Measurements from ENCODE around the gene NR5A1. TPM values are rescaled to one million over a fixed set of nuclear protein-coding genes. Genes with fewer than 3 reads are reported as not detected.

Gene NR5A1
- polyA plus RNA-seq, 3 donors = not detected

- Histone ChIP-seq H3K4me2 (replicated peaks; ENCODE audit: extremely low read depth, low read length, poor library complexity, severe bottlenecking) (no peak overlapping the region), H3K9me3 (replicated peaks in 1 of 2; ENCODE audit: control insufficient read depth in 1 of 2, insufficient read depth in 1 of 2, low read length in 2 of 2) (no peaks in the 10 kb centered on the region), H3K36me3 (replicated peaks in 1 of 2; ENCODE audit: control insufficient read depth in 1 of 2, insufficient read depth in 2 of 2, low read length in 2 of 2) (no peaks in the 10 kb centered on the region), H4K20me1 (ENCODE audit: insufficient read depth, low read length) (no peaks in the 10 kb centered on the region), H3K27ac (ENCODE audit: low read depth in 1 of 2, low read length in 2 of 2) (no peak overlapping the region), H3K4me3 (replicated peaks in 1 of 3; ENCODE audit: low read depth in 2 of 3, low read length in 3 of 3) (no peak overlapping the region), H3K79me2 (ENCODE audit: insufficient read depth, low read length) (no peaks in the 10 kb centered on the region), H3K27me3 (ENCODE audit: control insufficient read depth in 2 of 2, insufficient read depth in 2 of 2, low read length in 2 of 2) (no peaks in the 10 kb centered on the region), H3K4me1 (ENCODE audit: control insufficient read depth in 1 of 2, insufficient read depth in 2 of 2, low read length in 2 of 2) (peaks cover 0 to 5% of the 10 kb centered on the region in 2 donors), H3K9ac (ENCODE audit: insufficient read depth, low read length, poor library complexity, severe bottlenecking) (no peak overlapping the region), H2AFZ (ENCODE audit: insufficient read depth, low read depth, low read length, poor library complexity, severe bottlenecking) (no peak overlapping the region)
- peaks cover 11% of the 10 kb centered on the region for H3K4me1 Mint-ChIP-seq
- DNase-seq = no peak
- WGBS (ENCODE audit: insufficient coverage) = 95% methylated on average over 2 of the region's 3 CpGs
- peaks cover 2 to 3% of the 10 kb centered on the region in 2 donors for H3K36me3 Mint-ChIP-seq
- peaks cover 0 to 1% (median 0%) of the 10 kb centered on the region in 3 donors for H3K27me3 Mint-ChIP-seq (ENCODE audit: low read depth in 3 of 3)
- TF ChIP-seq CTCF (IDR thresholded peaks at IDR 0.05) = no peak
- no peak overlapping the region for H3K27ac Mint-ChIP-seq
- H3K9me3 Mint-ChIP-seq = no peaks in the 10 kb centered on the region
- H3K4me3 Mint-ChIP-seq = no peak overlapping the region
- intact Hi-C loops (cut with micrococcal nuclease) = no loop called here
Observed at GRCh38 chr9:124553738-124554137, 46.5 kb upstream of the NR5A1 start.

- Mint-ChIP-seq H3K4me1 (peaks cover 11% of the 10 kb centered on the region), H3K4me3 (no peak overlapping the region), H3K9me3 (no peaks in the 10 kb centered on the region), H3K27ac (no peak overlapping the region), H3K27me3 (ENCODE audit: low read depth in 3 of 3) (peaks cover 0 to 2% (median 1%) of the 10 kb centered on the region in 3 donors), H3K36me3 (peaks cover 2 to 3% of the 10 kb centered on the region in 2 donors)
- Histone ChIP-seq H3K9me3 (replicated peaks in 1 of 2; ENCODE audit: control insufficient read depth in 1 of 2, insufficient read depth in 1 of 2, low read length in 2 of 2) (no peaks in the 10 kb centered on the region), H3K27ac (ENCODE audit: low read depth in 1 of 2, low read length in 2 of 2) (no peak overlapping the region), H4K20me1 (ENCODE audit: insufficient read depth, low read length) (no peaks in the 10 kb centered on the region), H3K27me3 (ENCODE audit: control insufficient read depth in 2 of 2, insufficient read depth in 2 of 2, low read length in 2 of 2) (no peaks in the 10 kb centered on the region), H2AFZ (ENCODE audit: insufficient read depth, low read depth, low read length, poor library complexity, severe bottlenecking) (no peak overlapping the region), H3K4me2 (replicated peaks; ENCODE audit: extremely low read depth, low read length, poor library complexity, severe bottlenecking) (no peak overlapping the region), H3K36me3 (replicated peaks in 1 of 2; ENCODE audit: control insufficient read depth in 1 of 2, insufficient read depth in 2 of 2, low read length in 2 of 2) (no peaks in the 10 kb centered on the region), H3K4me3 (replicated peaks in 1 of 3; ENCODE audit: low read depth in 2 of 3, low read length in 3 of 3) (no peak overlapping the region), H3K9ac (ENCODE audit: insufficient read depth, low read length, poor library complexity, severe bottlenecking) (no peak overlapping the region), H3K4me1 (ENCODE audit: control insufficient read depth in 1 of 2, insufficient read depth in 2 of 2, low read length in 2 of 2) (peaks cover 0 to 5% of the 10 kb centered on the region in 2 donors), H3K79me2 (ENCODE audit: insufficient read depth, low read length) (no peaks in the 10 kb centered on the region)
- no peak for TF ChIP-seq CTCF (IDR thresholded peaks at IDR 0.05)
- intact Hi-C loops (cut with micrococcal nuclease) = no loop called here
- no CpG with 5 or more reads among the region's 2 CpGs for WGBS (ENCODE audit: insufficient coverage)
- no peak for DNase-seq
Observed at GRCh38 chr9:124552273-124552605, 45.0 kb upstream of the NR5A1 start.
